NB4 (cell line): ENCODE data around the gene ANKRD26.

ENCODE experiments used
- MYC ChIP-seq: IDR thresholded peaks from 2 replicates; pipeline ENCODE4 v1.6.1; 2011; ENCODE audit warnings: low read depth, low read length
- POLR2A ChIP-seq: IDR thresholded peaks from 2 replicates; pipeline ENCODE4 v1.6.1; 2011; ENCODE audit warnings: mild to moderate bottlenecking; ENCODE audit not compliant: insufficient read length; ENCODE audit errors: extremely low read depth
- TF ChIP-seq, protein P1 (sequence below): IDR thresholded peaks from one replicate; pipeline ENCODE4 v1.5.1; 2012; ENCODE audit warnings: low read depth, low read length
- TF ChIP-seq, protein P2 (sequence below): IDR thresholded peaks from 2 replicates; pipeline ENCODE4 v1.6.1; 2011; ENCODE audit warnings: low read depth, low read length

DNA sequence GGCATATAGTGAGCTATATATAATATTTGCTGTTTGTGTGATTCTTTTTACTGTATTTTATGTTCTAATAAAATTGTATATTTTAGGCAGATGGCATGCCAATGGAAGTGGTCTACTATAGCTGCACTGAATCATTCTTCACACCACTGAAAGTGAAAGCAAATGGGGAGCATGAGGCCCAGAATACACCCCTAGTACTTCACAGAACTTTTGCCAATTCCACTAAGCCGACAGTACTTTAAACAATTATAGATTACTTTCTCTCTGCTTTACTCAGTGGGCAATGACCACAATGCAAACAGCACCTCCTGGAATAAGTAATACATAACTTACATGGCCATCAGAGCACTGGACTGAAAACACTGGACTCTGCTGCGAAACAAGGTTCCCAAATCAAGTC is 70.2 kb downstream of the ANKRD26 start:
- TF ChIP-seq, protein P1, sequence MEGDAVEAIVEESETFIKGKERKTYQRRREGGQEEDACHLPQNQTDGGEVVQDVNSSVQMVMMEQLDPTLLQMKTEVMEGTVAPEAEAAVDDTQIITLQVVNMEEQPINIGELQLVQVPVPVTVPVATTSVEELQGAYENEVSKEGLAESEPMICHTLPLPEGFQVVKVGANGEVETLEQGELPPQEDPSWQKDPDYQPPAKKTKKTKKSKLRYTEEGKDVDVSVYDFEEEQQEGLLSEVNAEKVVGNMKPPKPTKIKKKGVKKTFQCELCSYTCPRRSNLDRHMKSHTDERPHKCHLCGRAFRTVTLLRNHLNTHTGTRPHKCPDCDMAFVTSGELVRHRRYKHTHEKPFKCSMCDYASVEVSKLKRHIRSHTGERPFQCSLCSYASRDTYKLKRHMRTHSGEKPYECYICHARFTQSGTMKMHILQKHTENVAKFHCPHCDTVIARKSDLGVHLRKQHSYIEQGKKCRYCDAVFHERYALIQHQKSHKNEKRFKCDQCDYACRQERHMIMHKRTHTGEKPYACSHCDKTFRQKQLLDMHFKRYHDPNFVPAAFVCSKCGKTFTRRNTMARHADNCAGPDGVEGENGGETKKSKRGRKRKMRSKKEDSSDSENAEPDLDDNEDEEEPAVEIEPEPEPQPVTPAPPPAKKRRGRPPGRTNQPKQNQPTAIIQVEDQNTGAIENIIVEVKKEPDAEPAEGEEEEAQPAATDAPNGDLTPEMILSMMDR, result no peak
- TF ChIP-seq, protein P2, sequence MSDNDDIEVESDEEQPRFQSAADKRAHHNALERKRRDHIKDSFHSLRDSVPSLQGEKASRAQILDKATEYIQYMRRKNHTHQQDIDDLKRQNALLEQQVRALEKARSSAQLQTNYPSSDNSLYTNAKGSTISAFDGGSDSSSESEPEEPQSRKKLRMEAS, result no peak
- TF ChIP-seq POLR2A, result no peak
- no peak for TF ChIP-seq MYC
